ENCODE measurements around the gene PDE8B.

The PDE8B gene

GRCh38 chr5:77343165-77343564 lies 132.7 kb downstream of the PDE8B start:
- no peak for TF ChIP-seq ZNF70 (CRISPR knock-in tag; IDR thresholded peaks at IDR 0.05)
- TF ChIP-seq POU6F1 (CRISPR knock-in tag; IDR thresholded peaks at IDR 0.05; ENCODE audit: borderline replicate concordance, low read depth): no peak
- TF ChIP-seq, protein P1, sequence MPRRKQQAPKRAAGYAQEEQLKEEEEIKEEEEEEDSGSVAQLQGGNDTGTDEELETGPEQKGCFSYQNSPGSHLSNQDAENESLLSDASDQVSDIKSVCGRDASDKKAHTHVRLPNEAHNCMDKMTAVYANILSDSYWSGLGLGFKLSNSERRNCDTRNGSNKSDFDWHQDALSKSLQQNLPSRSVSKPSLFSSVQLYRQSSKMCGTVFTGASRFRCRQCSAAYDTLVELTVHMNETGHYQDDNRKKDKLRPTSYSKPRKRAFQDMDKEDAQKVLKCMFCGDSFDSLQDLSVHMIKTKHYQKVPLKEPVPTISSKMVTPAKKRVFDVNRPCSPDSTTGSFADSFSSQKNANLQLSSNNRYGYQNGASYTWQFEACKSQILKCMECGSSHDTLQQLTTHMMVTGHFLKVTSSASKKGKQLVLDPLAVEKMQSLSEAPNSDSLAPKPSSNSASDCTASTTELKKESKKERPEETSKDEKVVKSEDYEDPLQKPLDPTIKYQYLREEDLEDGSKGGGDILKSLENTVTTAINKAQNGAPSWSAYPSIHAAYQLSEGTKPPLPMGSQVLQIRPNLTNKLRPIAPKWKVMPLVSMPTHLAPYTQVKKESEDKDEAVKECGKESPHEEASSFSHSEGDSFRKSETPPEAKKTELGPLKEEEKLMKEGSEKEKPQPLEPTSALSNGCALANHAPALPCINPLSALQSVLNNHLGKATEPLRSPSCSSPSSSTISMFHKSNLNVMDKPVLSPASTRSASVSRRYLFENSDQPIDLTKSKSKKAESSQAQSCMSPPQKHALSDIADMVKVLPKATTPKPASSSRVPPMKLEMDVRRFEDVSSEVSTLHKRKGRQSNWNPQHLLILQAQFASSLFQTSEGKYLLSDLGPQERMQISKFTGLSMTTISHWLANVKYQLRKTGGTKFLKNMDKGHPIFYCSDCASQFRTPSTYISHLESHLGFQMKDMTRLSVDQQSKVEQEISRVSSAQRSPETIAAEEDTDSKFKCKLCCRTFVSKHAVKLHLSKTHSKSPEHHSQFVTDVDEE (CRISPR knock-in tag; IDR thresholded peaks at IDR 0.05): no peak
- TF ChIP-seq ISL1 (CRISPR knock-in tag; IDR thresholded peaks at IDR 0.05): no peak
- no peak for TF ChIP-seq ZNF565 (CRISPR knock-in tag; conservative IDR thresholded peaks at IDR 0.05; ENCODE audit: low read depth)
- TF ChIP-seq CSDC2 (CRISPR knock-in tag; IDR thresholded peaks at IDR 0.05): no peak
- TF ChIP-seq, protein P2, sequence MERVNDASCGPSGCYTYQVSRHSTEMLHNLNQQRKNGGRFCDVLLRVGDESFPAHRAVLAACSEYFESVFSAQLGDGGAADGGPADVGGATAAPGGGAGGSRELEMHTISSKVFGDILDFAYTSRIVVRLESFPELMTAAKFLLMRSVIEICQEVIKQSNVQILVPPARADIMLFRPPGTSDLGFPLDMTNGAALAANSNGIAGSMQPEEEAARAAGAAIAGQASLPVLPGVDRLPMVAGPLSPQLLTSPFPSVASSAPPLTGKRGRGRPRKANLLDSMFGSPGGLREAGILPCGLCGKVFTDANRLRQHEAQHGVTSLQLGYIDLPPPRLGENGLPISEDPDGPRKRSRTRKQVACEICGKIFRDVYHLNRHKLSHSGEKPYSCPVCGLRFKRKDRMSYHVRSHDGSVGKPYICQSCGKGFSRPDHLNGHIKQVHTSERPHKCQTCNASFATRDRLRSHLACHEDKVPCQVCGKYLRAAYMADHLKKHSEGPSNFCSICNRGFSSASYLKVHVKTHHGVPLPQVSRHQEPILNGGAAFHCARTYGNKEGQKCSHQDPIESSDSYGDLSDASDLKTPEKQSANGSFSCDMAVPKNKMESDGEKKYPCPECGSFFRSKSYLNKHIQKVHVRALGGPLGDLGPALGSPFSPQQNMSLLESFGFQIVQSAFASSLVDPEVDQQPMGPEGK (CRISPR knock-in tag; IDR thresholded peaks at IDR 0.05; ENCODE audit: borderline replicate concordance): no peak
- no peak for TF ChIP-seq ZNF8 (CRISPR knock-in tag; IDR thresholded peaks at IDR 0.05)
- TF ChIP-seq BACH2 (CRISPR knock-in tag; IDR thresholded peaks at IDR 0.05; ENCODE audit: borderline replicate concordance): no peak
- TF ChIP-seq CREB5 (CRISPR knock-in tag; IDR thresholded peaks at IDR 0.05; ENCODE audit: low read depth): no peak
- no peak for TF ChIP-seq ZFP30 (CRISPR knock-in tag; IDR thresholded peaks at IDR 0.05)
- TF ChIP-seq SNAI2 (CRISPR knock-in tag; IDR thresholded peaks at IDR 0.05): no peak
- no peak for TF ChIP-seq ZC3H10 (CRISPR knock-in tag; IDR thresholded peaks at IDR 0.05)
- TF ChIP-seq TOX (CRISPR knock-in tag; IDR thresholded peaks at IDR 0.05; ENCODE audit: borderline replicate concordance): no peak
- no peak for TF ChIP-seq OSR1 (CRISPR knock-in tag; IDR thresholded peaks at IDR 0.05)
- no peak for TF ChIP-seq ESRRG (CRISPR knock-in tag; IDR thresholded peaks at IDR 0.05)
- ATAC-seq: no peak

DNA sequence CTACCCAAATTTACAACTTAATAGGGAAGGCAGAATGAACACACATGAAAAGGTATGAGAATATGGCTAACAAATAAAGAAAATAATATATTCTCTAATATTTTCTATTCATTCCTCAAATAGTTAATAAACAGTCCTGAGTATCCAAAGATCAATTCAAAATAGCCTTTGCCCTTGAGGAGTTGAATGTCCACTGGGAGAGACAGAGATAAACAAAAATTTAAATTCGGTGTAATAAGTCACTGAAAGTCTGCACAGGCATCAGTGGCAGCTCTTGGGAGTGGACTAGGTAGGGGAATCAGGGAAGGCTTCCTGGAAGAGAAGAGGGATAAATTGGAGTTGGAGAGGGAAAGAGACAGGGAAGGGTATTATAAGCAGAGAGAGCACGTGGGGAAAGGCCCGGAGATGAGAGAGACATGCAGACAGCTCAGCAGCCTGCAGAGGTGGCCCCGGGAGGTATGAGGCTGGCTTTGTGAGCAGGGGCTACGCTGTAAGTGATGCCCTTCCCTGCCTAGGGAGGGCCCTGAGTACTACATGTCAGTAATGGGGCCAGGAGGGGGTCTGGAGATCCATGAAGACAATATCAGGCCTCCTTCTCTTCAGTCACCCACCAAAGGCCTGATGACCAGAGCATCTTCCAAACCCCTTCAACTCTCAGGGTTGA lies 137.1 kb downstream of the PDE8B start:
- no peak for ATAC-seq
- no peak for TF ChIP-seq GLIS3 (CRISPR knock-in tag; IDR thresholded peaks at IDR 0.05)
- TF ChIP-seq CSRNP3 (CRISPR knock-in tag; IDR thresholded peaks at IDR 0.05): no peak
- TF ChIP-seq ZFP3 (CRISPR knock-in tag; IDR thresholded peaks at IDR 0.05): no peak
- no peak for TF ChIP-seq BACH2 (CRISPR knock-in tag; IDR thresholded peaks at IDR 0.05; ENCODE audit: borderline replicate concordance)
- TF ChIP-seq PPARA (CRISPR knock-in tag; IDR thresholded peaks at IDR 0.05; ENCODE audit: borderline replicate concordance): no peak
- no peak for TF ChIP-seq CSDC2 (CRISPR knock-in tag; IDR thresholded peaks at IDR 0.05)
- TF ChIP-seq OSR1 (CRISPR knock-in tag; IDR thresholded peaks at IDR 0.05): no peak
- TF ChIP-seq ISL1 (CRISPR knock-in tag; IDR thresholded peaks at IDR 0.05): no peak
- TF ChIP-seq, protein P2 (CRISPR knock-in tag; IDR thresholded peaks at IDR 0.05; ENCODE audit: borderline replicate concordance): no peak
- no peak for TF ChIP-seq RARB (CRISPR knock-in tag; IDR thresholded peaks at IDR 0.05)
- no peak for TF ChIP-seq ZFP30 (CRISPR knock-in tag; IDR thresholded peaks at IDR 0.05)
- no peak for TF ChIP-seq SNAI2 (CRISPR knock-in tag; IDR thresholded peaks at IDR 0.05)
